ENCODE results near the gene RSRC1. TPM values are rescaled to one million over a fixed set of nuclear protein-coding genes. Genes with fewer than 3 reads are reported as not detected.
"Not testable (repeated sequence)": the region's sequence is repeated elsewhere in the genome, so short reads cannot be mapped to it uniquely, and the experiment has no call there.

RSRC1 gene
- total RNA-seq, 2 donors from 2014 or later = 37.4 to 41.0 TPM

GRCh38 chr3:158278187-158278586 lies 168.3 kb downstream of the RSRC1 start:
- intact Hi-C loops (cut with DNase I) = no loop called here
- no peak for DNase-seq (ENCODE audit: low spot score)

- intact Hi-C loops (cut with DNase I) = no loop called here
- DNase-seq (ENCODE audit: low spot score) = no peak
These were observed 169.7 kb downstream of the RSRC1 start for GRCh38 chr3:158279609-158280008.

DNA sequence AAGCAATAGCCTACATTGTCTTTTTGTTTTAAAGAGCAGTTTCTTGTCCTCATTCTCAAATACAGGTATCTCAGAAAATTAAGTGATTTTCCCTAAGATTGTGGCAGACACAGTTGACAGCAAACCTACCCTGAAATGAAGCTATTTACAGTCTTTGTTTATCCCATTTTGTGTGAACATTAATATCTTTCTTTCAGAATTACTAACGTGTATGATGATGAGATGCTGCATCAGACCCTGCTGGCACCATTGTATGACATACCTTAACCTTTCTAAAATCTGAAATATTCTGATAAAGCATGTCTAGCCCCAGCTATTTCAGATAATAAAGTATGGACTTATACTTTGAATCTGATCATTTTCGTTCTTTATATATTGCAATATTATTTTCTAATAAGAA lies 185.9 kb downstream of the RSRC1 start:
- no peak for DNase-seq (ENCODE audit: low spot score)
- intact Hi-C loops (cut with DNase I) = no loop called here

GRCh38 chr3:158297940-158298339 lies 188.1 kb downstream of the RSRC1 start:
- DNase-seq (ENCODE audit: low spot score) = no peak
- intact Hi-C loops (cut with DNase I) = no loop called here

GRCh38 chr3:158308236-158308928 lies 198.5 kb downstream of the RSRC1 start:
- intact Hi-C loops (cut with DNase I) = no loop called here

GRCh38 chr3:158312560-158313141 lies 202.8 kb downstream of the RSRC1 start:
- intact Hi-C loops (cut with DNase I) = no loop called here
- no peak for DNase-seq (ENCODE audit: low spot score)

More at GRCh38 chr3:158308236-158308928, 198.5 kb downstream of the RSRC1 start:
- DNase-seq (ENCODE audit: low spot score) = no peak

- intact Hi-C loops (cut with DNase I) = no loop called here
- no peak for DNase-seq (ENCODE audit: low spot score)
These were observed 203.5 kb downstream of the RSRC1 start for GRCh38 chr3:158313338-158313927.

GRCh38 chr3:158314426-158315357 lies 204.8 kb downstream of the RSRC1 start:
- intact Hi-C loops (cut with DNase I) = no loop called here
- DNase-seq (ENCODE audit: low spot score) = no peak

- DNase-seq (ENCODE audit: low spot score); intact Hi-C loops (cut with DNase I): not testable (repeated sequence)
These were observed 220.0 kb downstream of the RSRC1 start for GRCh38 chr3:158329696-158330441.

DNA sequence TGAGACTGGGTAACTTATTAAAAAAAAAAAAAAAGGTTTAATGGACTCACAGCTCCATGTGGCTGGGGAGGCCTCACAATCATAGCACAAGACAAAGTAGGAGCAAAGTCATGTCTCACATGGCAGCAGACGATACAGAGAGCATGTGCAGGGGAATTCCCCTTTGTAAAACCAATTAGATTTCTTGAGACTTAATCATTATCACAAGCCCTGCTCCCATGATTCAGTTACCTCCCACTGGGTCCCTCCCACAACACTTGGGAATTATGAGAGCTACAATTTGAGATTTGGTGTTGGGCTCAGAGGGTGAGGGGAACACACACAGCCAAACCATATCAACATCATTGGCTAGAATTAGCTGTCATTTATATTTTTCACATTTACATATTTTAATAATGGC lies 221.0 kb downstream of the RSRC1 start:
- DNase-seq (ENCODE audit: low spot score) = no peak
- intact Hi-C loops (cut with DNase I) = no loop called here

GRCh38 chr3:158333736-158334135 lies 223.8 kb downstream of the RSRC1 start:
- no peak for DNase-seq (ENCODE audit: low spot score)
- intact Hi-C loops (cut with DNase I) = no loop called here

GRCh38 chr3:158337110-158337509 lies 227.2 kb downstream of the RSRC1 start:
- intact Hi-C loops (cut with DNase I) = no loop called here
- no peak for DNase-seq (ENCODE audit: low spot score)

- DNase-seq (ENCODE audit: low spot score) = no peak
- intact Hi-C loops (cut with DNase I) = no loop called here
These were observed 229.7 kb downstream of the RSRC1 start for GRCh38 chr3:158339638-158340037.

DNA sequence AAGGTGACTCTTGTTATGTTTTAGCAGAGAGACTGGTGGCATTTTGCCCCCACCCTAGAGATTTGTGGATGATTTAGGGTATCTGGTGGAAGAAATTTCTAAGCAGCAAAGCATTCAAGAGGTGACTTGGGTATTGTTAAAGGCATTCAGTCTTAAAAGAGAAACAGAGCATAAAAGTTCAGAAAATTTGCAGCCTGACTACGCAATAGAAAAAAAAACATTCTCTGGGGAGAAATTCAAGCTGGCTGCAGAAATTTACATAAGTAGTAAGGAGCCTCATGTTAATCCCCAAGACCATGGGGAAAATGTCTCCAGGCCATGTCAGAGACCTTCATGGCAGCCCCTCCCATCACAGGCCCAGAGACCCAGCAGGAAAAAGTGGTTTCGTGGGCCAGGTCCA lies 231.1 kb downstream of the RSRC1 start:
- intact Hi-C loops (cut with DNase I); DNase-seq (ENCODE audit: low spot score): not testable (repeated sequence)

GRCh38 chr3:158347966-158348365 lies 238.1 kb downstream of the RSRC1 start:
- no peak for DNase-seq (ENCODE audit: low spot score)

DNA sequence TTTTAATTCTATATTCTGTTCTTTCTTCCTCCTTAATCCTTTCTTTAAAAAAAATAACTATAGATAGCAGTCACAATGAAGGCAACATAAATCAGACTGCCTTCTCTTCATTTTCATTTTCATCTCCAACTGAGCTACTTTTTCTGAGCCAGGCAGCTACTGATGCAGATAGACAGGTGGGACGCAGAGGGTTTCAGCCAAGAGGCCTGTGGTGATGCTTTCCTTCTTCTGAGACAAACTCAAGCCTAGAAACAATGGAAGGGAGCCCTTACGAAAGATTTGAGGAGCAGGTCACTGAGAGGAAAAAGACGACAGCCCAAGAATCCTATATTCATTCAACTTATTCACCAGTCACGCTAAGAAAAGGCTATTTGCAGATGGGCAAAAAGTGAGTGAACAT lies 241.1 kb downstream of the RSRC1 start:
- intact Hi-C loops (cut with DNase I) = no loop called here
- no peak for DNase-seq (ENCODE audit: low spot score)

More at GRCh38 chr3:158347966-158348365, 238.1 kb downstream of the RSRC1 start:
- intact Hi-C loops (cut with DNase I) = no loop called here

- DNase-seq (ENCODE audit: low spot score) = no peak
- intact Hi-C loops (cut with DNase I) = no loop called here
These were observed 242.7 kb downstream of the RSRC1 start for GRCh38 chr3:158352551-158352950.

DNA sequence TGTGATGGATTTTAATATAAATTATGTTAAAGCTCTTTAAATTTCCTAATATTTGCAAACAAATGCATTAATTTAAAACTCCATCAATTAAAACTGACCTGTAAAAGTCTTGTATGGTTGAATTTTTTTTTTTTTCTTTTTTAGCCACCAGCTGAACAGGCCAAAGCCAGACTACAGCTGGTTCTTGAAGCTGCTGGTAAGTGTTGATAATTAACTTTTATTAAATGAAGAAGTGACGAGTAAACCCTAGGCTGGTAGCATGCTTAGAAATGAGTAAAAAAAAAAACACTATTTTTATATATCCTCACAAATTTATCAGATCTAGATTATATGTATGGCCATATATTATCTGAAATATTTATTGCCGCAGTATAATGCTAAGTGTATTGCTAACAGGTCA lies 244.8 kb downstream of the RSRC1 start:
- intact Hi-C loops (cut with DNase I) = no loop called here
- no peak for DNase-seq (ENCODE audit: low spot score)
